Measurements from ENCODE around the gene MAGEA10.

- TF ChIP-seq CTCF (conservative IDR thresholded peaks at IDR 0.05), result no peak
- no peak for TF ChIP-seq ZFX (IDR thresholded peaks at IDR 0.05)
Observed at GRCh38 chrX:152154050-152154449, 15.7 kb upstream of the MAGEA10 start.
